ENCODE measurements around the gene CTDSPL2. TPM values are rescaled to one million over a fixed set of nuclear protein-coding genes. Genes with fewer than 3 reads are reported as not detected.
"Not testable (repeated sequence)": the region's sequence is repeated elsewhere in the genome, so short reads cannot be mapped to it uniquely, and the experiment has no call there.

CTDSPL2 gene
- total RNA-seq, 4 donors from 2014 or later: 40.0 to 75.4 (median 50.0) TPM

DNA sequence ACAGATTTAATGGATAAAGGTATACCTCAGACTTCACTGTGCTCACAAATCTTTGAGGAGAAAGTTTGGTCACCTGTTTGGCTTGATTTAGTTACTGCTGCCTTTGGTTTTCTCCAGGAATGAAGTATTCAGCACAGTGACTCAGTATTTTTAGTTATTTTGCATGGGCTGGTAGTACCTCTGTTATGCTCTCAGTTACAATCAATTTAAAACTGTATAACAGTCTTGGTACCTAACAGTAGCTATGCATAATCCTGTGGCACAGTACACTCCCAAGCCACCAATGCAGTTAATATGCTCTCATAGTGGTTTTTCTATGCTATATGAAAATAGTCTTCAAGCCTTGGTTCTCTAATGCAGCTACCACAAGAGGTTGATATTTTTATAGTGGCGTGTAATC, 97.6 kb downstream of the CTDSPL2 start:
- DNase-seq (ENCODE audit: low spot score in 2 of 2): no peak
- Histone ChIP-seq H3K27ac (no peak overlapping the region), H3K4me3 (no peak overlapping the region), H3K27me3 (no peaks in the 10 kb centered on the region), H3K4me1 (no peaks in the 10 kb centered on the region), H3K36me3 (peaks cover 41% of the 10 kb centered on the region), H3K9me3 (no peaks in the 10 kb centered on the region)
- 100% methylated on average over 1 of the region's 1 CpG for WGBS
- TF ChIP-seq CTCF (IDR thresholded peaks at IDR 0.05): no peak
- no peak for TF ChIP-seq EP300 (IDR thresholded peaks at IDR 0.05)
- no peak for TF ChIP-seq POLR2AphosphoS5 (IDR thresholded peaks at IDR 0.05)
- no peak for TF ChIP-seq POLR2A (IDR thresholded peaks at IDR 0.05)

DNA sequence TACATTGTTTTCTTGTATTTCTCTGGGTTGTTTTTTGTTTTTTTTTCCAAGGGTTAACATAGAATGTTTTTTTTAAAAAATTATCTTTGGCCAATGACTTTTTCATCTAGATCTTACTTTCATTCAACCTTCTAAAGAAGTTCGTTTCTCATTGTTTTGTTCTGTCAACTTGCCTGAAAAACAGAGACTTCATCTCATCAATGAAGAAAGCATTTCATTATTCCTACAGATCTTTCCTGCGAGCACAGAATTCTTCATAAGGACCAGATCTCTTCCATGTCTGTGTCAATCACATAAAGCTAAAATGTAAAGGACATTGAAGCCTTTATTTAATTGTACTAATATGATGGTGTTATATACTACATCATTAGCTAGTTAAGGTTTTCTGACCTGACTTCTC, 99.8 kb downstream of the CTDSPL2 start:
- 75% methylated on average over 2 of the region's 2 CpGs for WGBS
- Histone ChIP-seq H3K4me3 (no peak overlapping the region), H3K9me3 (no peaks in the 10 kb centered on the region), H3K27ac (no peak overlapping the region), H3K4me1 (no peaks in the 10 kb centered on the region), H3K27me3 (no peaks in the 10 kb centered on the region), H3K36me3 (peaks cover 33% of the 10 kb centered on the region)
- no peak for DNase-seq (ENCODE audit: low spot score in 2 of 2)
- TF ChIP-seq POLR2AphosphoS5 (IDR thresholded peaks at IDR 0.05) (no peak), CTCF (IDR thresholded peaks at IDR 0.05) (no peak), EP300 (IDR thresholded peaks at IDR 0.05) (no peak), POLR2A (IDR thresholded peaks at IDR 0.05) (no peak)

DNA sequence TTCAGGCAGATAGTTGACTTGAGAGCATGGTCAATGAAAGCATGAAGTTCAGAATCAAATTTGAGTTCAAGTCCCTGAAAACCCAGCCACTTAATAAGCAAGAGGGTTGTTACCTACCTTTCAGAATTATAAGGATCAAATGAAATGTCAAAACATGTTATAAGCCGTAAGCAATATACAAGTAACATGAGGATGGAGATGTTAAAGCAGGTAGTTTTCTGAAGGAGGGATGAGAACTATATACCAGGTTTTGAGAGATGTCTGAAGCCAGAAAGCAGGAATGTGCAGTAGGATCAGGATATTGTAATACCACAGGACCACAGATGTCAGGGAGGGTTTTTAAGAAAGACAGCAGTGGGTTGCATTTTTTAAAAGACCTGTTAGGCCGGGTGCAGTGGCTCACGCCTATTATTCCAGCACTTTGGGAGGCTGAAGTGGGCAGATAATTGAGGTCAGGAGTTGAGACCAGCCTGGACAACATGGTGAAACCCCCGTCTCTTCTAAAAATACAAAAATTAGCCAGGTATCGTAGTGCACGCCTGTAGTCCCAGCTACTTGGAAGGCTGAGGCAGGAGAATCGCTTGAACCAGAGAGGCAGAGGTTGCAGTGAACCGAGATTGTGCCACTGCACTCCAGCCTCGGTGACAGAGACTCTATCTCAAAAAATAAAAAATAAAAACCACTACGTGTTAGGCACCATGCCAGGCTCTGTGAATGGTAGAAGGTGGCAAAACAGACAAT, 102.6 kb downstream of the CTDSPL2 start:
- WGBS: 73% methylated on average over 10 of the region's 10 CpGs
- H3K36me3 ChIP-seq: peaks cover 13% of the 10 kb centered on the region
- H3K27ac ChIP-seq: no peak overlapping the region
- no peak overlapping the region for H3K4me3 ChIP-seq
- H3K9me3 ChIP-seq: no peaks in the 10 kb centered on the region
- TF ChIP-seq CTCF (IDR thresholded peaks at IDR 0.05): no peak
- TF ChIP-seq POLR2A (IDR thresholded peaks at IDR 0.05): no peak
- no peak for TF ChIP-seq POLR2AphosphoS5 (IDR thresholded peaks at IDR 0.05)
- no peak for TF ChIP-seq EP300 (IDR thresholded peaks at IDR 0.05)
- no peak for DNase-seq (ENCODE audit: low spot score in 2 of 2)
- no peaks in the 10 kb centered on the region for H3K27me3 ChIP-seq
- peaks cover 4% of the 10 kb centered on the region for H3K4me1 ChIP-seq

DNA sequence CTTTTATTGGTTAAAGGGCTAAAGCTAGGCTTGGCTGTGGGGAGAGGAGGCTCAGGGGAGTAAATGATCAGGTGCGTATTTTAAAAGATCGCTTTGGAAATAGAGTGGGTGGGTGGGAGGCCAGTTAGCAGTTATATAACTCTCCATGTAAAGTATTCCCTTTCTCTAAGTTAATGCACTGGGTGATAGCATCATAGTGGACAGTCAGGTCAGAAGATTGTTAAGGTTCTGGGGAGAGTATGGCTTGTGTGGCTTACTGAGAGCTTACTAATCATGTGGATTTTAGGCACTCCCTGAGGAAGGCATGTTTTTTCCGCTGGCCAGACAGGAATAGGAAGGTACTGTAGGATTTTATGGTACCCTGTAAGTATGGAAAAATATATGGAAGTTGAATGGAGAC, 103.2 kb downstream of the CTDSPL2 start:
- Histone ChIP-seq H3K4me1 (peaks cover 8% of the 10 kb centered on the region), H3K27ac (no peak overlapping the region), H3K27me3 (no peaks in the 10 kb centered on the region), H3K4me3 (no peak overlapping the region), H3K9me3 (no peaks in the 10 kb centered on the region), H3K36me3 (peaks cover 11% of the 10 kb centered on the region)
- TF ChIP-seq CTCF (IDR thresholded peaks at IDR 0.05) (no peak), EP300 (IDR thresholded peaks at IDR 0.05) (no peak), POLR2AphosphoS5 (IDR thresholded peaks at IDR 0.05) (no peak), POLR2A (IDR thresholded peaks at IDR 0.05) (no peak)
- no peak for DNase-seq (ENCODE audit: low spot score in 2 of 2)
- 93% methylated on average over 3 of the region's 3 CpGs for WGBS

GRCh38 chr15:44532275-44532674, 104.8 kb downstream of the CTDSPL2 start:
- not testable (repeated sequence) for H3K27ac ChIP-seq; H3K4me3 ChIP-seq; H3K36me3 ChIP-seq; H3K27me3 ChIP-seq; DNase-seq (ENCODE audit: low spot score in 2 of 2); H3K9me3 ChIP-seq
- 98% methylated on average over 5 of the region's 5 CpGs for WGBS
- H3K4me1 ChIP-seq: peaks cover 12% of the 10 kb centered on the region

DNA sequence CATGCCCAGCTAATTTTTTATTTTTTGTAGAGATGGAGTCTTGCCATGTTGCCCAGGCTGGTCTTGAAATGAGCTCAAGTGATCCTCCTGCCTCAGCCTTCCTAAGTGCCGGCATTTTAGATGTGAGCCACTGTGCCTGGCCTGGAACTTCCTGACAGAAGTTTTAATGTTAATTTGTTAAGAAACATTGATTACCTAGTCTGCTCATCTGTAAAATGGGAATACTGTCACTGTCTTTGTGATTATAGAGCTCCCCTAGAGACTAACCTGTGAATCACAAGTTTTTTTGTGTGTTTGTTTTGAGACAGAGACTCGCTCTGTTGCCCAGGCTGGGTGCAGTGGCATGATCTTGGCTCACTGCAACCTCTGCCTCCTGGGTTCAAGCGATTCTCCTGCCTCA, 105.3 kb downstream of the CTDSPL2 start:
- Histone ChIP-seq H3K4me3 (no peak overlapping the region), H3K27ac (no peak overlapping the region), H3K36me3 (peaks cover 5% of the 10 kb centered on the region), H3K9me3 (no peaks in the 10 kb centered on the region), H3K4me1 (peaks cover 16% of the 10 kb centered on the region), H3K27me3 (no peaks in the 10 kb centered on the region)
- DNase-seq (ENCODE audit: low spot score in 2 of 2): no peak
- WGBS: 93% methylated on average over 3 of the region's 3 CpGs
- TF ChIP-seq POLR2A (IDR thresholded peaks at IDR 0.05) (no peak), EP300 (IDR thresholded peaks at IDR 0.05) (no peak), CTCF (IDR thresholded peaks at IDR 0.05) (no peak), POLR2AphosphoS5 (IDR thresholded peaks at IDR 0.05) (no peak)

Measured in suprapubic skin (tissue), 4 donors.